ENCODE measurements around the gene STEEP1.
"Not testable (repeated sequence)": the region's sequence is repeated elsewhere in the genome, so short reads cannot be mapped to it uniquely, and the experiment has no call there.

Gene STEEP1

GRCh38 chrX:119529345-119530276 is 35.6 kb downstream of the STEEP1 start:
- DNase-seq (ENCODE audit: low read depth in 3 of 3) = no peak

- DNase-seq (ENCODE audit: low read depth in 3 of 3) = no peak
Observed at GRCh38 chrX:119523664-119524184, 41.5 kb downstream of the STEEP1 start.

- no peak for DNase-seq (ENCODE audit: low read depth in 3 of 3)
Observed at GRCh38 chrX:119521246-119521645, 44.0 kb downstream of the STEEP1 start.

- no peak for DNase-seq (ENCODE audit: low read depth in 3 of 3)
Observed at GRCh38 chrX:119518371-119518770, 46.8 kb downstream of the STEEP1 start.

- DNase-seq (ENCODE audit: low read depth in 3 of 3) = peak in 2 of 3 experiments; percentile 3 to 5
Observed at GRCh38 chrX:119516157-119516702, 49.0 kb downstream of the STEEP1 start.

- DNase-seq (ENCODE audit: low read depth in 3 of 3) = no peak
Observed at GRCh38 chrX:119512146-119512800, 52.9 kb downstream of the STEEP1 start.

GRCh38 chrX:119507206-119507605 is 58.0 kb downstream of the STEEP1 start:
- no peak for DNase-seq (ENCODE audit: low read depth in 3 of 3)

GRCh38 chrX:119505945-119506344 is 59.3 kb downstream of the STEEP1 start:
- no peak for DNase-seq (ENCODE audit: low read depth in 3 of 3)

- not testable (repeated sequence) for DNase-seq (ENCODE audit: low read depth in 3 of 3)
Observed at GRCh38 chrX:119505145-119505544, 60.1 kb downstream of the STEEP1 start.

GRCh38 chrX:119503484-119503861 is 61.7 kb downstream of the STEEP1 start:
- DNase-seq (ENCODE audit: low read depth in 3 of 3) = no peak

- DNase-seq (ENCODE audit: low read depth in 3 of 3) = no peak
Observed at GRCh38 chrX:119502727-119503483, 62.3 kb downstream of the STEEP1 start.

- no peak for DNase-seq (ENCODE audit: low read depth in 3 of 3)
Observed at GRCh38 chrX:119501511-119502148, 63.6 kb downstream of the STEEP1 start.

- DNase-seq (ENCODE audit: low read depth in 3 of 3) = no peak
Observed at GRCh38 chrX:119500061-119500800, 65.0 kb downstream of the STEEP1 start.

- DNase-seq (ENCODE audit: low read depth in 3 of 3) = no peak
Observed at GRCh38 chrX:119497185-119497584, 68.0 kb downstream of the STEEP1 start.

GRCh38 chrX:119495734-119496726 is 69.2 kb downstream of the STEEP1 start:
- DNase-seq (ENCODE audit: low read depth in 3 of 3) = no peak

GRCh38 chrX:119493851-119494495 is 71.2 kb downstream of the STEEP1 start:
- DNase-seq (ENCODE audit: low read depth in 3 of 3) = not testable (repeated sequence)

GRCh38 chrX:119492463-119492862 is 72.7 kb downstream of the STEEP1 start:
- no peak for DNase-seq (ENCODE audit: low read depth in 3 of 3)

GRCh38 chrX:119489212-119490074 is 75.8 kb downstream of the STEEP1 start:
- no peak for DNase-seq (ENCODE audit: low read depth in 3 of 3)

Measured in stimulated activated CD4-positive, alpha-beta T cell treated with anti-CD3 and anti-CD28 coated beads, TNF-alpha, amount 100 ng/mL, for 4 hours (primary cell).